ENCODE data around the gene APOM. TPM values are rescaled to one million over a fixed set of nuclear protein-coding genes. Genes with fewer than 3 reads are reported as not detected.

The APOM gene
- total and polyA plus RNA-seq, 7 donors, result 2.3 to 7.2 (median 3.6) TPM; not detected in 1

GRCh38 chr6:31705931-31706330 is 50.2 kb downstream of the APOM start:
- intact Hi-C loops (cut with DNase I), result loop anchor here (5.0 to 10.0 kb wide), 2 partner anchors 86 to 161 kb away; partner anchors contain the start of genes ATP6V1G2, DDX39B and NFKBIL1
- no peak for DNase-seq
- Histone ChIP-seq H3K4me3 (no peak overlapping the region), H3K9me3 (no peaks in the 10 kb centered on the region), H3K4me1 (peaks cover 0 to 24% (median 15%) of the 10 kb centered on the region in 4 donors), H3K27me3 (no peaks in the 10 kb centered on the region), H3K36me3 (peaks cover 0 to under 1% (median 0%) of the 10 kb centered on the region in 4 donors), H3K27ac (no peak overlapping the region)
- TF ChIP-seq CTCF (IDR thresholded peaks at IDR 0.05), result no peak
- no peak for TF ChIP-seq POLR2AphosphoS5 (IDR thresholded peaks at IDR 0.05)
- TF ChIP-seq POLR2A (IDR thresholded peaks at IDR 0.05), result no peak
- TF ChIP-seq EP300 (IDR thresholded peaks at IDR 0.05), result no peak
- 93% methylated on average over 6 of the region's 6 CpGs for WGBS, 2 donors

GRCh38 chr6:31706599-31706998 is 50.9 kb downstream of the APOM start, which contains the start of gene LY6G6F:
Gene LY6G6F (plus strand): TSS chr6:31706866. CDS start chr6:31706907, 41 bp downstream.
- intact Hi-C loops (cut with DNase I), result loop anchor here (5.0 to 10.0 kb wide), 2 partner anchors 86 to 162 kb away; partner anchors contain the start of genes ATP6V1G2, DDX39B and NFKBIL1

GRCh38 chr6:31707701-31708100 is 52.0 kb downstream of the APOM start:
- Histone ChIP-seq H3K4me3 (no peak overlapping the region), H3K27ac (no peak overlapping the region), H3K4me1 (peaks cover 0 to 7% (median 2%) of the 10 kb centered on the region in 4 donors), H3K9me3 (no peaks in the 10 kb centered on the region), H3K27me3 (no peaks in the 10 kb centered on the region), H3K36me3 (no peaks in the 10 kb centered on the region)
- WGBS, 2 donors, result 93 to 94% methylated on average over 10 of the region's 10 CpGs
- intact Hi-C loops (cut with DNase I), result loop anchor here (5.0 to 10.0 kb wide), 2 partner anchors 85 to 163 kb away; partner anchors contain the start of genes ATP6V1G2, DDX39B and NFKBIL1
- TF ChIP-seq EP300 (IDR thresholded peaks at IDR 0.05), result no peak
- no peak for TF ChIP-seq POLR2AphosphoS5 (IDR thresholded peaks at IDR 0.05)
- TF ChIP-seq CTCF (IDR thresholded peaks at IDR 0.05), result no peak
- no peak for DNase-seq

More at GRCh38 chr6:31706599-31706998, 50.9 kb downstream of the APOM start, which contains the start of gene LY6G6F:
- Histone ChIP-seq H3K9me3 (no peaks in the 10 kb centered on the region), H3K36me3 (no peaks in the 10 kb centered on the region), H3K27ac (no peak within 1 kb of the TSS), H3K4me3 (no peak within 1 kb of the TSS), H3K27me3 (no peaks in the 10 kb centered on the region), H3K4me1 (peaks cover 0 to 17% (median 9%) of the 10 kb centered on the region in 4 donors)
- WGBS, 2 donors, result 77 to 88% methylated on average over 3 of the region's 3 CpGs
- no peak for TF ChIP-seq POLR2AphosphoS5 (IDR thresholded peaks at IDR 0.05)
- no peak for DNase-seq

Small RNA genes within 50 kb of the gene (small RNA-seq; reads per million reads assigned to genes)
- gene MIR4646 (0 reads per million in 3 donors), gene MIR6832 (0 reads per million in 3 donors), gene RF00019 (0 reads per million in 3 donors), gene SNORA38 (1.5 to 4.7 (median 3.4) reads per million in 3 donors), gene UQCRHP1 (0 reads per million in 3 donors)

Other genes with a start within 250 kb of the APOM start
Only the 30 nearest of the 37 such genes appear.
- gene MICB, start 157.7 kb upstream of the APOM start, total RNA-seq, result 1 to 10 TPM in 3 of 4 donors, under 1 TPM in 1; 0.71 to 3.3 (median 1.5) TPM
- 1 to 10 TPM in 2 of 3 donors, under 1 TPM in 1; 0.92 to 7.7 (median 1.2) TPM for gene MICB, start 157.7 kb upstream of the APOM start, polyA plus RNA-seq
- gene MCCD1, start 126.9 kb upstream of the APOM start, total RNA-seq, result not detected
- gene MCCD1, start 126.9 kb upstream of the APOM start, polyA plus RNA-seq, result not detected
- gene DDX39B, start 113.9 kb upstream of the APOM start, total RNA-seq, result 100 to 1,000 TPM; 211 to 301 (median 239) TPM
- 100 to 1,000 TPM; 130 to 293 (median 153) TPM for gene DDX39B, start 113.9 kb upstream of the APOM start, polyA plus RNA-seq
- gene ATP6V1G2, start 109.3 kb upstream of the APOM start, total RNA-seq, result 1 to 10 TPM; 2.8 to 9.1 (median 5.0) TPM
- gene ATP6V1G2, start 109.3 kb upstream of the APOM start, polyA plus RNA-seq, result 1 to 10 TPM in 1 of 3 donors, not detected in 2; 3.0 TPM
- gene NFKBIL1, start 108.3 kb upstream of the APOM start, total RNA-seq, result 10 to 100 TPM; 32.5 to 55.1 (median 36.3) TPM
- gene NFKBIL1, start 108.3 kb upstream of the APOM start, polyA plus RNA-seq, result 10 to 100 TPM; 18.0 to 31.3 (median 25.2) TPM
- gene LTA, start 83.6 kb upstream of the APOM start, total RNA-seq, result not detected
- gene LTA, start 83.6 kb upstream of the APOM start, polyA plus RNA-seq, result 1 to 10 TPM in 1 of 3 donors, not detected in 2; 3.6 TPM
- under 1 TPM in 1 of 4 donors, not detected in 3; 0.33 TPM for gene TNF, start 80.3 kb upstream of the APOM start, total RNA-seq
- gene TNF, start 80.3 kb upstream of the APOM start, polyA plus RNA-seq, result 1 to 10 TPM in 1 of 3 donors, under 1 TPM in 2; 0.60 to 2.6 (median 0.92) TPM
- gene LTB, start 73.5 kb upstream of the APOM start, total RNA-seq, result 1 to 10 TPM in 1 of 4 donors, under 1 TPM in 2, not detected in 1; 0.66 to 1.9 (median 0.68) TPM
- gene LTB, start 73.5 kb upstream of the APOM start, polyA plus RNA-seq, result 10 to 100 TPM in 1 of 3 donors, 1 to 10 TPM in 1, not detected in 1; 2.5 to 90.8 TPM
- gene LST1, start 69.6 kb upstream of the APOM start, total RNA-seq, result 10 to 100 TPM in 2 of 4 donors, 1 to 10 TPM in 2; 1.7 to 19.8 (median 10.2) TPM
- gene LST1, start 69.6 kb upstream of the APOM start, polyA plus RNA-seq, result 10 to 100 TPM; 17.0 to 34.2 (median 24.7) TPM
- not detected for gene NCR3, start 62.9 kb upstream of the APOM start, total RNA-seq
- gene NCR3, start 62.9 kb upstream of the APOM start, polyA plus RNA-seq, result 1 to 10 TPM in 1 of 3 donors, under 1 TPM in 1, not detected in 1; 0.92 to 3.4 TPM
- gene AIF1, start 40.7 kb upstream of the APOM start, total RNA-seq, result 10 to 100 TPM; 12.5 to 59.6 (median 36.9) TPM
- 100 to 1,000 TPM in 2 of 3 donors, 10 to 100 TPM in 1; 61.8 to 133 (median 114) TPM for gene AIF1, start 40.7 kb upstream of the APOM start, polyA plus RNA-seq
- 10 to 100 TPM; 42.1 to 90.8 (median 54.2) TPM for gene PRRC2A, start 35.2 kb upstream of the APOM start, total RNA-seq
- 100 to 1,000 TPM in 1 of 3 donors, 10 to 100 TPM in 2; 28.8 to 109 (median 32.1) TPM for gene PRRC2A, start 35.2 kb upstream of the APOM start, polyA plus RNA-seq
- gene BAG6, start 3.2 kb upstream of the APOM start, total RNA-seq, result 100 to 1,000 TPM; 119 to 218 (median 144) TPM
- gene BAG6, start 3.2 kb upstream of the APOM start, polyA plus RNA-seq, result 100 to 1,000 TPM in 2 of 3 donors, 10 to 100 TPM in 1; 99.7 to 231 (median 133) TPM
- 10 to 100 TPM; 25.0 to 31.3 (median 26.7) TPM for gene C6orf47, start 4.9 kb downstream of the APOM start, total RNA-seq
- 10 to 100 TPM; 22.2 to 32.6 (median 24.5) TPM for gene C6orf47, start 4.9 kb downstream of the APOM start, polyA plus RNA-seq
- 10 to 100 TPM; 17.2 to 29.6 (median 26.4) TPM for gene GPANK1, start 9.1 kb downstream of the APOM start, total RNA-seq
- gene GPANK1, start 9.1 kb downstream of the APOM start, polyA plus RNA-seq, result 10 to 100 TPM; 15.3 to 22.8 (median 18.3) TPM
- gene CSNK2B, start 10.2 kb downstream of the APOM start, total RNA-seq, result 100 to 1,000 TPM; 188 to 227 (median 209) TPM
- gene CSNK2B, start 10.2 kb downstream of the APOM start, polyA plus RNA-seq, result 100 to 1,000 TPM; 198 to 232 (median 206) TPM
- 1 to 10 TPM; 2.8 to 10.0 (median 6.5) TPM for gene LY6G5B, start 14.1 kb downstream of the APOM start, total RNA-seq
- 1 to 10 TPM in 1 of 3 donors, under 1 TPM in 1, not detected in 1; 0.60 to 9.1 TPM for gene LY6G5B, start 14.1 kb downstream of the APOM start, polyA plus RNA-seq
- 1 to 10 TPM in 1 of 4 donors, under 1 TPM in 2, not detected in 1; 0.68 to 1.1 (median 0.99) TPM for gene LY6G5C, start 25.2 kb downstream of the APOM start, total RNA-seq
- gene LY6G5C, start 25.2 kb downstream of the APOM start, polyA plus RNA-seq, result 1 to 10 TPM; 1.8 to 3.2 (median 2.7) TPM
- 10 to 100 TPM; 37.8 to 63.4 (median 51.6) TPM for gene ABHD16A, start 47.4 kb downstream of the APOM start, total RNA-seq
- 10 to 100 TPM; 16.9 to 52.0 (median 17.4) TPM for gene ABHD16A, start 47.4 kb downstream of the APOM start, polyA plus RNA-seq
- gene LY6G6F, start 51.0 kb downstream of the APOM start, total RNA-seq, result not detected
- gene LY6G6F, start 51.0 kb downstream of the APOM start, polyA plus RNA-seq, result not detected
- 10 to 100 TPM in 1 of 4 donors, 1 to 10 TPM in 2, not detected in 1; 2.9 to 21.2 (median 6.4) TPM for gene LY6G6D, start 59.5 kb downstream of the APOM start, total RNA-seq
- gene LY6G6D, start 59.5 kb downstream of the APOM start, polyA plus RNA-seq, result 1 to 10 TPM in 1 of 3 donors, under 1 TPM in 1, not detected in 1; 0.31 to 8.4 TPM
- gene LY6G6C, start 65.9 kb downstream of the APOM start, total RNA-seq, result not detected
- 1 to 10 TPM in 2 of 3 donors, under 1 TPM in 1; 0.07 to 1.2 (median 1.2) TPM for gene LY6G6C, start 65.9 kb downstream of the APOM start, polyA plus RNA-seq
- not detected for gene MPIG6B, start 67.5 kb downstream of the APOM start, total RNA-seq
- under 1 TPM in 1 of 3 donors, not detected in 2; 0.13 TPM for gene MPIG6B, start 67.5 kb downstream of the APOM start, polyA plus RNA-seq
- gene DDAH2, start 73.4 kb downstream of the APOM start, total RNA-seq, result 100 to 1,000 TPM in 2 of 4 donors, 10 to 100 TPM in 2; 86.7 to 146 (median 107) TPM
- 100 to 1,000 TPM; 137 to 340 (median 213) TPM for gene DDAH2, start 73.4 kb downstream of the APOM start, polyA plus RNA-seq
- 100 to 1,000 TPM; 172 to 251 (median 214) TPM for gene CLIC1, start 80.6 kb downstream of the APOM start, total RNA-seq
- 100 to 1,000 TPM; 623 to 668 (median 634) TPM for gene CLIC1, start 80.6 kb downstream of the APOM start, polyA plus RNA-seq
- gene MSH5, start 84.1 kb downstream of the APOM start, total RNA-seq, result 10 to 100 TPM in 1 of 4 donors, 1 to 10 TPM in 3; 4.2 to 23.5 (median 5.7) TPM
- 10 to 100 TPM in 1 of 3 donors, 1 to 10 TPM in 1, not detected in 1; 1.6 to 18.7 TPM for gene MSH5, start 84.1 kb downstream of the APOM start, polyA plus RNA-seq
- gene SAPCD1, start 106.8 kb downstream of the APOM start, total RNA-seq, result 1 to 10 TPM in 3 of 4 donors, not detected in 1; 1.8 to 6.5 (median 4.2) TPM
- gene SAPCD1, start 106.8 kb downstream of the APOM start, polyA plus RNA-seq, result 1 to 10 TPM in 2 of 3 donors, not detected in 1; 1.2 to 8.7 TPM
- 1 to 10 TPM in 1 of 4 donors, under 1 TPM in 2, not detected in 1; 0.14 to 3.9 (median 0.71) TPM for gene VWA7, start 121.4 kb downstream of the APOM start, total RNA-seq
- 1 to 10 TPM; 2.8 to 6.0 (median 3.6) TPM for gene VWA7, start 121.4 kb downstream of the APOM start, polyA plus RNA-seq
- gene VARS1, start 139.9 kb downstream of the APOM start, total RNA-seq, result 10 to 100 TPM; 16.0 to 36.2 (median 27.7) TPM
- 10 to 100 TPM in 1 of 3 donors, 1 to 10 TPM in 2; 6.0 to 50.9 (median 6.0) TPM for gene VARS1, start 139.9 kb downstream of the APOM start, polyA plus RNA-seq
- gene LSM2, start 151.1 kb downstream of the APOM start, total RNA-seq, result 10 to 100 TPM; 29.6 to 53.5 (median 48.1) TPM
- 10 to 100 TPM; 28.4 to 94.7 (median 49.9) TPM for gene LSM2, start 151.1 kb downstream of the APOM start, polyA plus RNA-seq

Measured in sigmoid colon (tissue), 7 donors.